Endothelial cell of coronary artery (primary cell): ENCODE results near the gene OFD1. TPM values are rescaled to one million over a fixed set of nuclear protein-coding genes. Genes with fewer than 3 reads are reported as not detected.

ENCODE experiments used
- total RNA-seq: library from RNA; depleted of rRNA; stranded (reverse); fragments of >200 nt; gene quantifications from 2 replicates; pipeline ENCODE4 v1.2.3, GENCODE V29; 2014

The OFD1 gene
- 5.8 and 7.2 TPM in 2 replicates for total RNA-seq

GRCh38 chrX:13734278-13735172, at the start of gene OFD1, which contains the start of gene TRAPPC2:
TSS of gene OFD1 (plus strand) at chrX:13734748. CDS start at chrX:13735072, 324 bp downstream.
TSS of gene TRAPPC2 (minus strand) at chrX:13734620. CDS start at chrX:13719963, 14,657 bp downstream.

GRCh38 chrX:13688958-13689740, 45.4 kb upstream of the OFD1 start, which contains the start of gene RAB9A:
TSS of gene RAB9A (plus strand) at chrX:13689128. CDS start at chrX:13708747, 19,619 bp downstream.

GRCh38 chrX:13816643-13817627, 82.4 kb downstream of the OFD1 start, which contains the start of gene GPM6B:
TSS of gene GPM6B (minus strand) at chrX:13817093. CDS start at chrX:13816904, 189 bp downstream.

Other genes with a start within 250 kb of the OFD1 start
- gene EGFL6, start 165.1 kb upstream of the OFD1 start, total RNA-seq = not detected in 2 replicates
- gene TCEANC, start 81.6 kb upstream of the OFD1 start, total RNA-seq = 1.3 and 2.1 TPM in 2 replicates
- 14.0 and 16.7 TPM in 2 replicates for gene RAB9A, start 45.6 kb upstream of the OFD1 start, total RNA-seq
- 8.9 and 11.6 TPM in 2 replicates for gene TRAPPC2, start 128 bp upstream of the OFD1 start, total RNA-seq
- 0.18 and 2.4 TPM in 2 replicates for gene GPM6B, start 82.3 kb downstream of the OFD1 start, total RNA-seq